Fibroblast of lung (primary cell): ENCODE measurements around the gene FAM50B.

Source experiments
- CTCF ChIP-seq, 2 donors: IDR thresholded peaks in 1 of 2; conservative IDR thresholded peaks in 1 of 2; 1 replicate in 1 of 2; 2 replicates in 1 of 2; pipeline ENCODE4 v1.5.1; 2011 to 2012; ENCODE audit warnings: low read length in 2 of 2, control low read depth in 1 of 2, inconsistent platforms in 1 of 2, low read depth in 1 of 2, mild to moderate bottlenecking in 1 of 2
- EZH2 ChIP-seq: IDR thresholded peaks from 2 replicates; pipeline ENCODE4 v1.5.1; 2012; ENCODE audit warnings: low read length, control low read depth, mild to moderate bottlenecking; ENCODE audit errors: missing control alignments

- peak; percentile 73 to 77 for TF ChIP-seq CTCF (conservative IDR thresholded peaks at IDR 0.05 in 1 of 2, IDR thresholded peaks at IDR 0.05 in 1 of 2; ENCODE audit: low read depth in 1 of 2, low read length in 2 of 2)
- no peak for TF ChIP-seq EZH2
These were observed at the start of gene FAM50B for GRCh38 chr6:3848925-3849605.
